Measurements from ENCODE around the gene NOS1AP.
"Not testable (repeated sequence)": the region's sequence is repeated elsewhere in the genome, so short reads cannot be mapped to it uniquely, and the experiment has no call there.

Gene NOS1AP

GRCh38 chr1:162033428-162033827 lies 36.1 kb upstream of the NOS1AP start:
- Histone ChIP-seq H3K27me3 (ENCODE audit: control insufficient read depth, insufficient read depth, low read length) (peaks cover 9% of the 10 kb centered on the region), H3K9me3 (ENCODE audit: control insufficient read depth, insufficient read depth, low read length) (no peaks in the 10 kb centered on the region), H3K9ac (ENCODE audit: low read depth, low read length) (no peak overlapping the region), H3K4me1 (ENCODE audit: control insufficient read depth, insufficient read depth, low read length) (no peaks in the 10 kb centered on the region), H3K4me3 (ENCODE audit: low read depth, low read length) (no peak overlapping the region), H3K36me3 (ENCODE audit: control insufficient read depth, insufficient read depth, low read length) (no peaks in the 10 kb centered on the region)

GRCh38 chr1:162035241-162035640 lies 34.2 kb upstream of the NOS1AP start:
- Histone ChIP-seq H3K27me3 (ENCODE audit: control insufficient read depth, insufficient read depth, low read length) (peaks cover 9% of the 10 kb centered on the region), H3K9me3 (ENCODE audit: control insufficient read depth, insufficient read depth, low read length) (no peaks in the 10 kb centered on the region), H3K36me3 (ENCODE audit: control insufficient read depth, insufficient read depth, low read length) (no peaks in the 10 kb centered on the region), H3K9ac (ENCODE audit: low read depth, low read length) (no peak overlapping the region), H3K4me3 (ENCODE audit: low read depth, low read length) (no peak overlapping the region), H3K4me1 (ENCODE audit: control insufficient read depth, insufficient read depth, low read length) (no peaks in the 10 kb centered on the region)

- H3K36me3 ChIP-seq (ENCODE audit: control insufficient read depth, insufficient read depth, low read length) = no peaks in the 10 kb centered on the region
- H3K4me3 ChIP-seq (ENCODE audit: low read depth, low read length) = no peak overlapping the region
- no peaks in the 10 kb centered on the region for H3K9me3 ChIP-seq (ENCODE audit: control insufficient read depth, insufficient read depth, low read length)
- H3K27me3 ChIP-seq (ENCODE audit: control insufficient read depth, insufficient read depth, low read length) = peaks cover 9% of the 10 kb centered on the region
- no peak overlapping the region for H3K9ac ChIP-seq (ENCODE audit: low read depth, low read length)
- H3K4me1 ChIP-seq (ENCODE audit: control insufficient read depth, insufficient read depth, low read length) = no peaks in the 10 kb centered on the region
Observed at GRCh38 chr1:162036163-162036562, 33.3 kb upstream of the NOS1AP start.

GRCh38 chr1:162038624-162039023 lies 30.9 kb upstream of the NOS1AP start:
- no peaks in the 10 kb centered on the region for H3K9me3 ChIP-seq (ENCODE audit: control insufficient read depth, insufficient read depth, low read length)
- no peak overlapping the region for H3K4me3 ChIP-seq (ENCODE audit: low read depth, low read length)
- H3K9ac ChIP-seq (ENCODE audit: low read depth, low read length) = no peak overlapping the region
- no peaks in the 10 kb centered on the region for H3K4me1 ChIP-seq (ENCODE audit: control insufficient read depth, insufficient read depth, low read length)
- peaks cover 4% of the 10 kb centered on the region for H3K27me3 ChIP-seq (ENCODE audit: control insufficient read depth, insufficient read depth, low read length)
- no peaks in the 10 kb centered on the region for H3K36me3 ChIP-seq (ENCODE audit: control insufficient read depth, insufficient read depth, low read length)

GRCh38 chr1:162040001-162040400 lies 29.5 kb upstream of the NOS1AP start:
- Histone ChIP-seq H3K4me3 (ENCODE audit: low read depth, low read length) (no peak overlapping the region), H3K9me3 (ENCODE audit: control insufficient read depth, insufficient read depth, low read length) (no peaks in the 10 kb centered on the region), H3K9ac (ENCODE audit: low read depth, low read length) (no peak overlapping the region), H3K36me3 (ENCODE audit: control insufficient read depth, insufficient read depth, low read length) (no peaks in the 10 kb centered on the region), H3K27me3 (ENCODE audit: control insufficient read depth, insufficient read depth, low read length) (no peaks in the 10 kb centered on the region), H3K4me1 (ENCODE audit: control insufficient read depth, insufficient read depth, low read length) (no peaks in the 10 kb centered on the region)

- H3K4me3 ChIP-seq (ENCODE audit: low read depth, low read length) = no peak overlapping the region
- no peak overlapping the region for H3K9ac ChIP-seq (ENCODE audit: low read depth, low read length)
- no peaks in the 10 kb centered on the region for H3K36me3 ChIP-seq (ENCODE audit: control insufficient read depth, insufficient read depth, low read length)
- H3K9me3 ChIP-seq (ENCODE audit: control insufficient read depth, insufficient read depth, low read length) = no peaks in the 10 kb centered on the region
- no peaks in the 10 kb centered on the region for H3K27me3 ChIP-seq (ENCODE audit: control insufficient read depth, insufficient read depth, low read length)
- H3K4me1 ChIP-seq (ENCODE audit: control insufficient read depth, insufficient read depth, low read length) = no peaks in the 10 kb centered on the region
Observed at GRCh38 chr1:162040657-162041056, 28.8 kb upstream of the NOS1AP start.

GRCh38 chr1:162042361-162042760 lies 27.1 kb upstream of the NOS1AP start:
- Histone ChIP-seq H3K9me3 (ENCODE audit: control insufficient read depth, insufficient read depth, low read length) (no peaks in the 10 kb centered on the region), H3K4me1 (ENCODE audit: control insufficient read depth, insufficient read depth, low read length) (no peaks in the 10 kb centered on the region), H3K36me3 (ENCODE audit: control insufficient read depth, insufficient read depth, low read length) (no peaks in the 10 kb centered on the region), H3K27me3 (ENCODE audit: control insufficient read depth, insufficient read depth, low read length) (no peaks in the 10 kb centered on the region), H3K9ac (ENCODE audit: low read depth, low read length) (no peak overlapping the region), H3K4me3 (ENCODE audit: low read depth, low read length) (no peak overlapping the region)

- no peaks in the 10 kb centered on the region for H3K27me3 ChIP-seq (ENCODE audit: control insufficient read depth, insufficient read depth, low read length)
- H3K4me3 ChIP-seq (ENCODE audit: low read depth, low read length) = no peak overlapping the region
- H3K9ac ChIP-seq (ENCODE audit: low read depth, low read length) = no peak overlapping the region
- no peaks in the 10 kb centered on the region for H3K9me3 ChIP-seq (ENCODE audit: control insufficient read depth, insufficient read depth, low read length)
- no peaks in the 10 kb centered on the region for H3K4me1 ChIP-seq (ENCODE audit: control insufficient read depth, insufficient read depth, low read length)
- no peaks in the 10 kb centered on the region for H3K36me3 ChIP-seq (ENCODE audit: control insufficient read depth, insufficient read depth, low read length)
Observed at GRCh38 chr1:162046921-162047320, 22.6 kb upstream of the NOS1AP start.

GRCh38 chr1:162053949-162054348 lies 15.5 kb upstream of the NOS1AP start:
- not testable (repeated sequence) for H3K27me3 ChIP-seq (ENCODE audit: control insufficient read depth, insufficient read depth, low read length); H3K9me3 ChIP-seq (ENCODE audit: control insufficient read depth, insufficient read depth, low read length); H3K4me1 ChIP-seq (ENCODE audit: control insufficient read depth, insufficient read depth, low read length); H3K4me3 ChIP-seq (ENCODE audit: low read depth, low read length); H3K9ac ChIP-seq (ENCODE audit: low read depth, low read length); H3K36me3 ChIP-seq (ENCODE audit: control insufficient read depth, insufficient read depth, low read length)

- no peaks in the 10 kb centered on the region for H3K9me3 ChIP-seq (ENCODE audit: control insufficient read depth, insufficient read depth, low read length)
- no peaks in the 10 kb centered on the region for H3K27me3 ChIP-seq (ENCODE audit: control insufficient read depth, insufficient read depth, low read length)
- no peaks in the 10 kb centered on the region for H3K36me3 ChIP-seq (ENCODE audit: control insufficient read depth, insufficient read depth, low read length)
- H3K4me3 ChIP-seq (ENCODE audit: low read depth, low read length) = no peak overlapping the region
- H3K9ac ChIP-seq (ENCODE audit: low read depth, low read length) = no peak overlapping the region
- H3K4me1 ChIP-seq (ENCODE audit: control insufficient read depth, insufficient read depth, low read length) = no peaks in the 10 kb centered on the region
Observed at GRCh38 chr1:162055062-162055461, 14.4 kb upstream of the NOS1AP start.

- Histone ChIP-seq H3K9ac (ENCODE audit: low read depth, low read length) (no peak overlapping the region), H3K4me1 (ENCODE audit: control insufficient read depth, insufficient read depth, low read length) (no peaks in the 10 kb centered on the region), H3K9me3 (ENCODE audit: control insufficient read depth, insufficient read depth, low read length) (no peaks in the 10 kb centered on the region), H3K27me3 (ENCODE audit: control insufficient read depth, insufficient read depth, low read length) (no peaks in the 10 kb centered on the region), H3K4me3 (ENCODE audit: low read depth, low read length) (no peak overlapping the region), H3K36me3 (ENCODE audit: control insufficient read depth, insufficient read depth, low read length) (no peaks in the 10 kb centered on the region)
Observed at GRCh38 chr1:162056043-162056442, 13.4 kb upstream of the NOS1AP start.

GRCh38 chr1:162056579-162056978 lies 12.9 kb upstream of the NOS1AP start:
- no peak overlapping the region for H3K9ac ChIP-seq (ENCODE audit: low read depth, low read length)

GRCh38 chr1:162059721-162060120 lies 9.8 kb upstream of the NOS1AP start:
- no peak overlapping the region for H3K4me3 ChIP-seq (ENCODE audit: low read depth, low read length)
- no peaks in the 10 kb centered on the region for H3K36me3 ChIP-seq (ENCODE audit: control insufficient read depth, insufficient read depth, low read length)
- H3K9ac ChIP-seq (ENCODE audit: low read depth, low read length) = no peak overlapping the region
- H3K9me3 ChIP-seq (ENCODE audit: control insufficient read depth, insufficient read depth, low read length) = no peaks in the 10 kb centered on the region
- no peaks in the 10 kb centered on the region for H3K27me3 ChIP-seq (ENCODE audit: control insufficient read depth, insufficient read depth, low read length)
- peaks cover 2% of the 10 kb centered on the region for H3K4me1 ChIP-seq (ENCODE audit: control insufficient read depth, insufficient read depth, low read length)

More at GRCh38 chr1:162056579-162056978, 12.9 kb upstream of the NOS1AP start:
- H3K36me3 ChIP-seq (ENCODE audit: control insufficient read depth, insufficient read depth, low read length) = no peaks in the 10 kb centered on the region
- H3K27me3 ChIP-seq (ENCODE audit: control insufficient read depth, insufficient read depth, low read length) = no peaks in the 10 kb centered on the region
- H3K9me3 ChIP-seq (ENCODE audit: control insufficient read depth, insufficient read depth, low read length) = no peaks in the 10 kb centered on the region
- H3K4me3 ChIP-seq (ENCODE audit: low read depth, low read length) = no peak overlapping the region
- no peaks in the 10 kb centered on the region for H3K4me1 ChIP-seq (ENCODE audit: control insufficient read depth, insufficient read depth, low read length)
